Stimulated activated CD8-positive, alpha-beta memory T cell treated with anti-CD3 and anti-CD28 coated beads, Interleukin-12 subunit alpha, Interleukin-12 subunit beta, amount 100 ng/mL, for 1 hour (primary cell): ENCODE results near the gene KLF8.

Source experiments
- DNase-seq: peaks from one replicate; pipeline ENCODE4 v3.0.0-alpha.2; 2020; ENCODE audit warnings: low read depth

The KLF8 gene

DNA sequence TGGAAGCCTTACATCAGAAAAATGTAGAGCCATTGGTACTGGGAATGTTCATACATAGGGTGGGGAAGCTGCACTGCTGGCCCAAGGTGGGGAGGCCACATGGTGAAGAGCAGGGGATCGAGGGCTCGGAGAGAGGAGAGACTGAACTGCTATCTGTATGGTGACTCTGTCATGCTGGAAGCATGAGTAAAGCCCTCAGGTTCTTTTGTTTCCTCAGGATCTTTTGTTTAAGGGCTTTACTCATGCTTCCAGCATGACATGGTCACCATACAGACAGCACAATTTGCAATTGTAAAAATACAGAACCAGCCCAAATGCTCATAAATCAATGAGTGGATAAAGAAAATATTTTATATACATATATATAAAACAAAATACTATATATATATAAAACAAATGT is 78.4 kb downstream of the KLF8 start:
- no peak for DNase-seq

DNA sequence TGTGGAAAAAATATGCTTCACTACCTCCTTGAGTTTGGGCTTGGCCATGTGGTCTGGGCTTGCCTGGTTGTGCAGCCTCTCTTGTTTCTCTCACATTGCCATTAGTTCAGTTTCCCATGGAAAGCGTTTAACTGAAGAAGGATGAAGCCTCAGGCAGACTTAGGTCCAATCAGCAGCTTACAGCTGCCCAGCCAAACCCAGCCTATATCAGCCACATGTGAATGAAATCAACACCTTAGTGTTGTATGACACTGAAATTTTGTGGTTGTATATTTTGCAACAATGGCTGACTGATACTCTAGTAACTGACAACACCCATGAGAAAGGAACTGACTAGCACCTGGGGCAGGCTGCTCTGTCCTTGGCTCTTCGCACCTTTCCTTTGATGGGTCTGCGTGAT is 81.2 kb downstream of the KLF8 start:
- DNase-seq, result no peak

DNA sequence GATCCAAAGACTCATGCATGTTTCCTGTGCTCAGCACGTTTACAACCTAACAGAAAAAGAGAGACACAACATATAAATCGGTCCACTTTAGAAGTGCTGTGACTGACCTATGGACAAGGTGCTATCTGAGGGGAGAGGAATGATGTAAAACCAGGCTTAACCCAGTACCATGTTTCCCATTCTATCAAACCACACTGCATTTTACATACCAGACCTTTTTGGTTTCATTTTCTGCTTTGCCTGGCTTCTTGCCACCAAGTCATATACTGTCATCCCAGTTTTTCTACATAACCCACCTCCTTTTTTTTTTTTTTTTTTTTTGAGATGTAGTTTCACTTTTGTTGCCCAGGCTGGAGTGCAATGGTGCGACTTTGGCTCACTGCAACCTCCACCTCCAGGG is 82.2 kb downstream of the KLF8 start:
- no peak for DNase-seq

DNA sequence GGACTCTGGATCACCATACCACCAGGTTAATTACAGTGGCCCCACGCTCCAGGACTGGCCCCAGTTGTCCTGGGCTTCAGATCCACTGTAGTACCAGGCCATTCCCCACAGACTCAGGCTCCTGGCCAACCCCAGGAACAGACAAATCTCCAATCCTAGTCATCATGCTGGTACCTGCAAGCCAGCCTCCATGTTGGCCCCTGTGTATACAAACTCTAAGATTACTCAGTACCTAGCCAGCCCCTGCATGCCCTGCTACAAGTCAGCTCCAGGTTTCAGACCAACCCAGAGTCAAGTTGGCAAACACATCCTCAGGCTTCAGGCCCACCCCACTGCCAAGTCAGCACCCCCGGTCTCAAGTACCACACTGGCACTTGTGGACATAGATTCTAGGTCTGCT is 85.9 kb downstream of the KLF8 start:
- no peak for DNase-seq

DNA sequence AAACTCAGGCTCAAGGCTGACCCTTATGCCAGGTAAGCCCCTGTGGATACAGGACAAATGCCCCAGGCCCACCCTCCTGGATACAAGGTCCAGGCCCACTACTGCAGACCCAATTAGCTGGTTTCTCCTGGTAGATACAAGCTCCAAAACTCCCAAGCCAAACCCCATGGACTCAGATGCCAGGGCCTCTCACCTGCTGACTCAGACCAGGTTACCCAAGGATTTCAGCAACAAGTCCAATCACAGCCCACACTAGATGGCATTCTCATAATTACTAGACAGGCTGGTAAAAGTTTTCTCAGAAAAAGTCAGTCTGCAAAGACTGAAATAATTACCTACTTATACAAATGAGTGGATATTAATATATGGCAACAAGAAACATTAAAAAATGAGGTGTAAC is 87.0 kb downstream of the KLF8 start:
- no peak for DNase-seq
